PFSK-1 (cell line): ENCODE results near the gene B4GAT1.

Experiments used
- FOXP2 ChIP-seq: optimal IDR thresholded peaks from 2 replicates; pipeline ENCODE3; 2011; ENCODE audit warnings: borderline replicate concordance, control low read depth, inconsistent platforms; ENCODE audit not compliant: insufficient read depth; ENCODE audit errors: extremely low read length, extremely low read depth
- POLR2AphosphoS5 ChIP-seq: IDR thresholded peaks from 2 replicates; pipeline ENCODE4 v1.6.1; 2012; ENCODE audit warnings: low read depth, mild to moderate bottlenecking, control low read depth, low read length, moderate library complexity
- SIN3A ChIP-seq: IDR thresholded peaks from 2 replicates; pipeline ENCODE4 v1.6.1; 2012; ENCODE audit warnings: mild to moderate bottlenecking, low read length, moderate library complexity, borderline replicate concordance; ENCODE audit not compliant: insufficient read depth
- TAF1 ChIP-seq: IDR thresholded peaks from 2 replicates; pipeline ENCODE4 v1.6.1; 2012; ENCODE audit warnings: low read length, control low read depth, borderline replicate concordance; ENCODE audit not compliant: insufficient read depth
- TF ChIP-seq, protein P1 (sequence below), 2 experiments: IDR thresholded peaks; 2 replicates each; pipeline versions ENCODE4 v1.6.1 to v1.8.0; 2011 to 2012; ENCODE audit warnings: low read depth in 2 of 2, low read length in 2 of 2, control low read depth in 1 of 2, inconsistent platforms in 1 of 2, mild to moderate bottlenecking in 1 of 2, moderate library complexity in 1 of 2; ENCODE audit not compliant: insufficient read depth in 1 of 2

B4GAT1 gene

DNA sequence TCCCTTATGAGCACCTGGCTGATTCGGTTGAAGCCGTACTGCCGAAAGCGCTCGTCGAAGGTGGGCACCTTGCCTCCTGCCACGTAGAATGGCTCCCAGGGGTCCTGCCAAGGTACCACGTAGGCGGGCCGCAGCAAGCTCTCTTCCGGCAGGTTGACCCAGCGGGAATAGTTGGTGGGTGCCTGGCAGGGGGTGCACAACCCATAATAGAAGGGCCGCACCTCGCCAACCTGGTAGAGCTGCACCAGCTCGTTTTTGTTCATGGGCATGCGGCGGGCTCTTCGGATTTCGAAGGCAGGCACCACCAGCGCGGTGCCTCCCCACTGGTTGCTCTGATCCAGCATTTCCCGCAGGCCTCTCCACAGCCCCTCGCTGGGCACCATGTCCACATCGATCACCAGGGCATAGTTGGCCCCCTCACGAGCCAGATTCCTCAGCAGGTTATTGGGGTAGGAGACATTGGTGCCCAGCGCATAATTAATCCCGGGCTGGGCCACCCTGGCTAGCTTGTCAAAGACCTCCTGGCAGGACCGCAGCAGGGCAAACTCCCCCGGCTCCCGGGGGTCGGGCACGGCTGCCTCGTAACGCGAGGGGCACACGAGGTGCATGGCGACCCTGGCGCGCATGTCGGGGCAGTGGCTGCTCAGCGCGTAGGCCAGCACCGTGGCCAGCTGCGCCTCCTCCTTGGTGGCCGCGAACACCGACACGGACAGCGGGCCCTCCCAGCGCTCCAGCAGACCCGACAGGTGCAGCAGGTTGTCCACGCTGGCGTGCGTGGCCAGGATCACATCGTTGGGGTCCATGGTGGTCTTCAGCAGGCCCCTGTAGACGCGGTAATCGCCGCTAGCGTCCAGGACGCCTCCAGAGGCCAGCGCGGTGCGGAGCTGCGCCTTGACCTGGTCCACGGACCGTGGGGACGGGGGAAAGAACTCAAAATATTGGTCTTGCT, 679 bp downstream of the B4GAT1 start:
- TF ChIP-seq FOXP2 = no peak
- TF ChIP-seq SIN3A = no peak
- TF ChIP-seq, protein P1, sequence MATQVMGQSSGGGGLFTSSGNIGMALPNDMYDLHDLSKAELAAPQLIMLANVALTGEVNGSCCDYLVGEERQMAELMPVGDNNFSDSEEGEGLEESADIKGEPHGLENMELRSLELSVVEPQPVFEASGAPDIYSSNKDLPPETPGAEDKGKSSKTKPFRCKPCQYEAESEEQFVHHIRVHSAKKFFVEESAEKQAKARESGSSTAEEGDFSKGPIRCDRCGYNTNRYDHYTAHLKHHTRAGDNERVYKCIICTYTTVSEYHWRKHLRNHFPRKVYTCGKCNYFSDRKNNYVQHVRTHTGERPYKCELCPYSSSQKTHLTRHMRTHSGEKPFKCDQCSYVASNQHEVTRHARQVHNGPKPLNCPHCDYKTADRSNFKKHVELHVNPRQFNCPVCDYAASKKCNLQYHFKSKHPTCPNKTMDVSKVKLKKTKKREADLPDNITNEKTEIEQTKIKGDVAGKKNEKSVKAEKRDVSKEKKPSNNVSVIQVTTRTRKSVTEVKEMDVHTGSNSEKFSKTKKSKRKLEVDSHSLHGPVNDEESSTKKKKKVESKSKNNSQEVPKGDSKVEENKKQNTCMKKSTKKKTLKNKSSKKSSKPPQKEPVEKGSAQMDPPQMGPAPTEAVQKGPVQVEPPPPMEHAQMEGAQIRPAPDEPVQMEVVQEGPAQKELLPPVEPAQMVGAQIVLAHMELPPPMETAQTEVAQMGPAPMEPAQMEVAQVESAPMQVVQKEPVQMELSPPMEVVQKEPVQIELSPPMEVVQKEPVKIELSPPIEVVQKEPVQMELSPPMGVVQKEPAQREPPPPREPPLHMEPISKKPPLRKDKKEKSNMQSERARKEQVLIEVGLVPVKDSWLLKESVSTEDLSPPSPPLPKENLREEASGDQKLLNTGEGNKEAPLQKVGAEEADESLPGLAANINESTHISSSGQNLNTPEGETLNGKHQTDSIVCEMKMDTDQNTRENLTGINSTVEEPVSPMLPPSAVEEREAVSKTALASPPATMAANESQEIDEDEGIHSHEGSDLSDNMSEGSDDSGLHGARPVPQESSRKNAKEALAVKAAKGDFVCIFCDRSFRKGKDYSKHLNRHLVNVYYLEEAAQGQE (IDR thresholded peaks at IDR 0.05; ENCODE audit: insufficient read depth in 1 of 2, low read depth in 2 of 2, low read length in 2 of 2) = no peak
- no peak for TF ChIP-seq POLR2AphosphoS5
- no peak for TF ChIP-seq TAF1

DNA sequence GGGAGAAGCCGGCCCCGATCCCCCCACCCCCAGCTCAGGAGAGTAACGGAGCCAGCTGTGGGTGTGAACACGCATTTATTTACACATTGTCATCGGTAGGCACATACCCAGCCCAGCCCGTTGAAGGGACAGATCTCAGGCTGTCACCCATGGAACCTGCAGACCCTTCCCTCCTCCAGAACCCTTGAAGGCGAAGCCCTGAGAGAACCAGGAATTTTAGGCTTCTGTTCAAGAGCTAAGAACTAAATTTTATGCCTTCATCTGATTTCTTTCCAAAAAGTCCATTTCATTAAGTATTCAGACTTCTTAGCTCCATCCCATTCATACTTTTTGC, 2.1 kb downstream of the B4GAT1 start:
- TF ChIP-seq SIN3A = no peak
- no peak for TF ChIP-seq POLR2AphosphoS5
- TF ChIP-seq, protein P1 (IDR thresholded peaks at IDR 0.05; ENCODE audit: insufficient read depth in 1 of 2, low read depth in 2 of 2, low read length in 2 of 2) = no peak
- no peak for TF ChIP-seq FOXP2
- no peak for TF ChIP-seq TAF1

- TF ChIP-seq FOXP2 (no peak), POLR2AphosphoS5 (peak; percentile 93), SIN3A (peak; percentile 95; the same call in 1 of the 2 replicates), TAF1 (peak; percentile 75; the same call in 1 of the 2 replicates)
- TF ChIP-seq, protein P1 (IDR thresholded peaks at IDR 0.05; ENCODE audit: insufficient read depth in 1 of 2, low read depth in 2 of 2, low read length in 2 of 2) = peak; percentile 36 to 38; a peak in 2 of 4 replicates
Observed at GRCh38 chr11:66344550-66345315, 2.7 kb downstream of the B4GAT1 start, which contains the start of gene BRMS1. Gene BRMS1, minus strand, starts transcription at chr11:66345104. Its CDS starts 2,870 bp downstream, at chr11:66342234.

- TF ChIP-seq, protein P1 (IDR thresholded peaks at IDR 0.05; ENCODE audit: insufficient read depth in 1 of 2, low read depth in 2 of 2, low read length in 2 of 2) = no peak
- TF ChIP-seq FOXP2 (no peak), TAF1 (no peak), POLR2AphosphoS5 (no peak), SIN3A (no peak)
Observed at GRCh38 chr11:66343176-66343575, 4.3 kb downstream of the B4GAT1 start.
